ENCODE results near the gene TMEM201.

The TMEM201 gene

GRCh38 chr1:9654834-9655723, 66.4 kb downstream of the TMEM201 start:
- DNase-seq = no peak

GRCh38 chr1:9655836-9656235, 67.1 kb downstream of the TMEM201 start:
- DNase-seq = no peak

- no peak for DNase-seq
Measured at GRCh38 chr1:9657521-9658032, 68.9 kb downstream of the TMEM201 start.

- DNase-seq = no peak
Measured at GRCh38 chr1:9658199-9658598, 69.5 kb downstream of the TMEM201 start.

- no peak for DNase-seq
Measured at GRCh38 chr1:9659328-9659727, 70.6 kb downstream of the TMEM201 start.

GRCh38 chr1:9663257-9663656, 74.5 kb downstream of the TMEM201 start:
- no peak for DNase-seq

Measured in eye (tissue), 1 donor.